ENCODE data around the gene SEPHS2. TPM values are rescaled to one million over a fixed set of nuclear protein-coding genes. Genes with fewer than 3 reads are reported as not detected.

The SEPHS2 gene
- total RNA-seq, 4 donors from 2014 or later = 16.8 to 26.2 (median 22.2) TPM

GRCh38 chr16:30443631-30444030, 2.0 kb downstream of the SEPHS2 start:
- Histone ChIP-seq H3K27ac (no peak overlapping the region), H3K27me3 (no peaks in the 10 kb centered on the region), H3K4me3 (no peak overlapping the region), H3K9me3 (no peaks in the 10 kb centered on the region), H3K36me3 (peaks cover 10% of the 10 kb centered on the region), H3K4me1 (peaks cover 24% of the 10 kb centered on the region)
- 82% methylated on average over 2 of the region's 2 CpGs for WGBS
- TF ChIP-seq CTCF (IDR thresholded peaks at IDR 0.05) (no peak), POLR2A (IDR thresholded peaks at IDR 0.05) (no peak), POLR2AphosphoS5 (IDR thresholded peaks at IDR 0.05) (no peak), EP300 (IDR thresholded peaks at IDR 0.05) (no peak)
- DNase-seq (ENCODE audit: low spot score in 2 of 2) = no peak

- WGBS = 85% methylated on average over 6 of the region's 6 CpGs
- Histone ChIP-seq H3K9me3 (no peaks in the 10 kb centered on the region), H3K27me3 (no peaks in the 10 kb centered on the region), H3K4me3 (no peak overlapping the region), H3K27ac (no peak overlapping the region), H3K4me1 (peaks cover 17% of the 10 kb centered on the region), H3K36me3 (peaks cover 10% of the 10 kb centered on the region)
- TF ChIP-seq EP300 (IDR thresholded peaks at IDR 0.05) (no peak), POLR2A (IDR thresholded peaks at IDR 0.05) (no peak), CTCF (IDR thresholded peaks at IDR 0.05) (no peak), POLR2AphosphoS5 (IDR thresholded peaks at IDR 0.05) (no peak)
- no peak for DNase-seq (ENCODE audit: low spot score in 2 of 2)
These were observed 5.8 kb downstream of the SEPHS2 start for GRCh38 chr16:30439720-30440348.

GRCh38 chr16:30438835-30439234, 6.8 kb downstream of the SEPHS2 start:
- WGBS = 85% methylated on average over 5 of the region's 5 CpGs
- Histone ChIP-seq H3K27me3 (no peaks in the 10 kb centered on the region), H3K9me3 (no peaks in the 10 kb centered on the region), H3K27ac (no peak overlapping the region), H3K4me3 (no peak overlapping the region), H3K4me1 (peaks cover 7% of the 10 kb centered on the region), H3K36me3 (peaks cover 10% of the 10 kb centered on the region)
- no peak for DNase-seq (ENCODE audit: low spot score in 2 of 2)
- TF ChIP-seq POLR2AphosphoS5 (IDR thresholded peaks at IDR 0.05) (no peak), POLR2A (IDR thresholded peaks at IDR 0.05) (no peak), CTCF (IDR thresholded peaks at IDR 0.05) (no peak), EP300 (IDR thresholded peaks at IDR 0.05) (no peak)

- DNase-seq (ENCODE audit: low spot score in 2 of 2) = no peak
- Histone ChIP-seq H3K9me3 (no peaks in the 10 kb centered on the region), H3K36me3 (no peaks in the 10 kb centered on the region), H3K27me3 (no peaks in the 10 kb centered on the region), H3K27ac (no peak overlapping the region), H3K4me1 (no peaks in the 10 kb centered on the region), H3K4me3 (no peak overlapping the region)
- no peak for TF ChIP-seq CTCF (IDR thresholded peaks at IDR 0.05)
- TF ChIP-seq EP300 (IDR thresholded peaks at IDR 0.05) = no peak
- TF ChIP-seq POLR2A (IDR thresholded peaks at IDR 0.05) = no peak
- TF ChIP-seq POLR2AphosphoS5 (IDR thresholded peaks at IDR 0.05) = no peak
- WGBS = 76% methylated on average over 3 of the region's 3 CpGs
These were observed 8.1 kb downstream of the SEPHS2 start for GRCh38 chr16:30437511-30438046.

- H3K27me3 ChIP-seq = no peaks in the 10 kb centered on the region
- TF ChIP-seq EP300 (IDR thresholded peaks at IDR 0.05) (no peak), CTCF (IDR thresholded peaks at IDR 0.05) (no peak), POLR2A (IDR thresholded peaks at IDR 0.05) (no peak), POLR2AphosphoS5 (IDR thresholded peaks at IDR 0.05) (no peak)
- no peak overlapping the region for H3K27ac ChIP-seq
- 53% methylated on average over 4 of the region's 4 CpGs for WGBS
- H3K4me1 ChIP-seq = peaks cover 5% of the 10 kb centered on the region
- no peak for DNase-seq (ENCODE audit: low spot score in 2 of 2)
- H3K4me3 ChIP-seq = no peak overlapping the region
- H3K36me3 ChIP-seq = no peaks in the 10 kb centered on the region
- no peaks in the 10 kb centered on the region for H3K9me3 ChIP-seq
These were observed 10.8 kb downstream of the SEPHS2 start for GRCh38 chr16:30434852-30435251.

Data from suprapubic skin (tissue), 4 donors.